ENCODE results near the gene CTAG2. TPM values are rescaled to one million over a fixed set of nuclear protein-coding genes. Genes with fewer than 3 reads are reported as not detected.
A peak's percentile ranks its signal among the peaks of the same experiment; 100 is the strongest.
"Not testable (repeated sequence)": the region's sequence is repeated elsewhere in the genome, so short reads cannot be mapped to it uniquely, and the experiment has no call there.

CTAG2 gene
- not detected for total RNA-seq
- long read RNA-seq, result 0 reads

GRCh38 chrX:154653413-154653812, at the start of gene CTAG2:
Gene CTAG2 (minus strand): TSS chrX:154653579. CDS start chrX:154653515, 64 bp downstream.
- intact Hi-C loops (cut with micrococcal nuclease); H3K27me3 ChIP-seq (ENCODE audit: low read depth); H3K4me1 ChIP-seq; H3K27ac ChIP-seq (replicated peaks); H3K9me3 ChIP-seq (replicated peaks); H3K36me3 ChIP-seq; DNase-seq; H3K4me3 ChIP-seq: not testable (repeated sequence)

- TF ChIP-seq, protein P1, sequence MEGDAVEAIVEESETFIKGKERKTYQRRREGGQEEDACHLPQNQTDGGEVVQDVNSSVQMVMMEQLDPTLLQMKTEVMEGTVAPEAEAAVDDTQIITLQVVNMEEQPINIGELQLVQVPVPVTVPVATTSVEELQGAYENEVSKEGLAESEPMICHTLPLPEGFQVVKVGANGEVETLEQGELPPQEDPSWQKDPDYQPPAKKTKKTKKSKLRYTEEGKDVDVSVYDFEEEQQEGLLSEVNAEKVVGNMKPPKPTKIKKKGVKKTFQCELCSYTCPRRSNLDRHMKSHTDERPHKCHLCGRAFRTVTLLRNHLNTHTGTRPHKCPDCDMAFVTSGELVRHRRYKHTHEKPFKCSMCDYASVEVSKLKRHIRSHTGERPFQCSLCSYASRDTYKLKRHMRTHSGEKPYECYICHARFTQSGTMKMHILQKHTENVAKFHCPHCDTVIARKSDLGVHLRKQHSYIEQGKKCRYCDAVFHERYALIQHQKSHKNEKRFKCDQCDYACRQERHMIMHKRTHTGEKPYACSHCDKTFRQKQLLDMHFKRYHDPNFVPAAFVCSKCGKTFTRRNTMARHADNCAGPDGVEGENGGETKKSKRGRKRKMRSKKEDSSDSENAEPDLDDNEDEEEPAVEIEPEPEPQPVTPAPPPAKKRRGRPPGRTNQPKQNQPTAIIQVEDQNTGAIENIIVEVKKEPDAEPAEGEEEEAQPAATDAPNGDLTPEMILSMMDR (IDR thresholded peaks at IDR 0.05; ENCODE audit: borderline replicate concordance), result no peak
- H3K4me1 ChIP-seq, result peaks cover 40% of the 10 kb centered on the region
- intact Hi-C loops (cut with micrococcal nuclease), result no loop called here
- H3K27ac ChIP-seq (replicated peaks), result peak overlapping the region; percentile 76
- no peak overlapping the region for H3K4me3 ChIP-seq
- H3K27me3 ChIP-seq (ENCODE audit: low read depth), result no peaks in the 10 kb centered on the region
- no peak for DNase-seq
- peaks cover 18% of the 10 kb centered on the region for H3K36me3 ChIP-seq
- H3K9me3 ChIP-seq (replicated peaks), result no peaks in the 10 kb centered on the region
Observed at GRCh38 chrX:154698630-154699248, 45.4 kb upstream of the CTAG2 start.

DNA sequence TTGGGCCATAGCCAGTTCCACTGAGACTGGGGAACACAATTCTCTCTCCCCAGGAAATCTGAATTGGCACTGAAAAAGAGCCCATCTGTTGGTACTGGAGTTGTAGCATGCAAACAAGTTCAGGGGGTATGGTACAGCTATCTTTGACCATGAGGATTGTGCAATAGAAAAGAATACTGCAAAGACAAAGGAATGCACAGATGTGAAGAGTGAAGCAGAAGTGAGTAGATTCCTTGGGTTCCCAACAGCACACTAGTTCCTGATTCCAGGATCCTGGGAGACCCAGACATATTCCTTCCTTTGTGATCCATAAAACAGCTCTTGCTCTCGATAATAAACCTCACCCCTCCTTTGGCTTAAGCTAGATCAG, 43.3 kb upstream of the CTAG2 start:
- Histone ChIP-seq H3K36me3 (peaks cover 18% of the 10 kb centered on the region), H3K4me3 (no peak overlapping the region), H3K4me1 (peaks cover 40% of the 10 kb centered on the region)

DNA sequence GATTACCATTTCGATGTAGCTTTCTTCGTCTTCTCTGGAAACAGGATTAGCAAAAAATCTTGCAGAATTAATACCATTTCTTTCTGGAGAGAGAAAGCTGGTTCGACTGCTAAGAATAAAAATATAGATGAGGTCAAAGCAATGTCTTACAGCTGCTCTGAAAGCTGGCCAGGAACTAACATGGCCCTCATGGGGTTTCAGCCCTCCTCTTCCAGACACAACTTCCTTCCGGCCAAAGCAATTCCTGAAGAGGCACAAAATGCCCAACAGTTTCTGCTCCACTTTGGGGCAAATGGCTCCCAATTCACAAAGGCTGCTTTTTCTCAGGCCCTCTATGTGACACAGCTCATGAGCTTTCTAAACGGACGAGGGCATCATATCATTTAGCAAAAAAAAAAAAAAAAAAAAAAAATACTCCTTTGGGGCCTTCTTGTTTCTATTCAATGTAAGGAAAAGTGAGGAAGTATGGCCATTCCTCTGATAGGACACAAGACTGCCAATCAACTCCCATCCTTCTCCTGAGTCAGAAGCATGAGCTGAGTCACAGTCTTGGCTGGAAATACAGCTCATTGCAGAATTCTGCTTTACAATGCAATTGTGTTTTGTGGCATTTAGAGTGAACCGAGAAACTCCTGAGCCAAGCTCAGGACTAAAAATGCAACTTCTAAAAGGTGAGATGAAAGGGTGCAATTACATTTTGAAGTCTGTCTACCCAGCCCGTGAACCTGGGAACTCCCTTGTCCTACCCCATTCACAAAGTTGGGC, 42.7 kb upstream of the CTAG2 start:
- no peaks in the 10 kb centered on the region for H3K9me3 ChIP-seq (replicated peaks)
- intact Hi-C loops (cut with micrococcal nuclease), result no loop called here
- no peaks in the 10 kb centered on the region for H3K27me3 ChIP-seq (ENCODE audit: low read depth)
- no peak for DNase-seq
- peaks cover 18% of the 10 kb centered on the region for H3K36me3 ChIP-seq
- TF ChIP-seq, protein P1 (IDR thresholded peaks at IDR 0.05; ENCODE audit: borderline replicate concordance), result no peak
- no peak overlapping the region for H3K4me3 ChIP-seq
- H3K4me1 ChIP-seq, result peaks cover 40% of the 10 kb centered on the region
- H3K27ac ChIP-seq (replicated peaks), result peak overlapping the region; percentile 76

More for the DNA sequence above, 43.3 kb upstream of the CTAG2 start:
- Histone ChIP-seq H3K27ac (replicated peaks) (peak overlapping the region; percentile 76), H3K27me3 (ENCODE audit: low read depth) (no peaks in the 10 kb centered on the region), H3K9me3 (replicated peaks) (no peaks in the 10 kb centered on the region)
- no peak for DNase-seq
- intact Hi-C loops (cut with micrococcal nuclease), result no loop called here
- TF ChIP-seq, protein P1 (IDR thresholded peaks at IDR 0.05; ENCODE audit: borderline replicate concordance), result no peak

- TF ChIP-seq, protein P1 (IDR thresholded peaks at IDR 0.05; ENCODE audit: borderline replicate concordance), result no peak
- no peak for DNase-seq
- Histone ChIP-seq H3K9me3 (replicated peaks) (no peaks in the 10 kb centered on the region), H3K36me3 (peaks cover 13% of the 10 kb centered on the region), H3K27ac (replicated peaks) (no peak overlapping the region), H3K27me3 (ENCODE audit: low read depth) (no peaks in the 10 kb centered on the region), H3K4me3 (no peak overlapping the region), H3K4me1 (peaks cover 31% of the 10 kb centered on the region)
- intact Hi-C loops (cut with micrococcal nuclease), result no loop called here
Observed at GRCh38 chrX:154693394-154693793, 40.0 kb upstream of the CTAG2 start.

DNA sequence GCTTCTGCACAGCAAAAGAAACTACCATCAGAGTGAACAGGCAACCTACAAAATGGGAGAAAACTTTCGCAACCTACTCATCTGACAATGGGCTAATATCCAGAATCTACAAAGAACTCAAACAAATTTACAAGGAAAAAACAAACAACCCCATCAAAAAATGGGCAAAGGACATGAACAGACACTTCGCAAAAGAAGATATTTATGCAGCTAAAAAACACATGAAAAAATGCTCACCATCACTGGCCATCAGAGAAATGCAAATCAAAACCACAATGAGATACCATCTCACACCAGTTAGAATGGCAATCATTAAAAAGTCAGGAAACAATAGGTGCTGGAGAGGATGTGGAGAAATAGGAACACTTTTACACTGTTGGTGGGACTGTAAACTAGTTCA, 37.1 kb upstream of the CTAG2 start:
- H3K4me3 ChIP-seq; H3K27ac ChIP-seq (replicated peaks); H3K9me3 ChIP-seq (replicated peaks); H3K27me3 ChIP-seq (ENCODE audit: low read depth); intact Hi-C loops (cut with micrococcal nuclease); DNase-seq; H3K36me3 ChIP-seq: not testable (repeated sequence)
- peaks cover 11% of the 10 kb centered on the region for H3K4me1 ChIP-seq

DNA sequence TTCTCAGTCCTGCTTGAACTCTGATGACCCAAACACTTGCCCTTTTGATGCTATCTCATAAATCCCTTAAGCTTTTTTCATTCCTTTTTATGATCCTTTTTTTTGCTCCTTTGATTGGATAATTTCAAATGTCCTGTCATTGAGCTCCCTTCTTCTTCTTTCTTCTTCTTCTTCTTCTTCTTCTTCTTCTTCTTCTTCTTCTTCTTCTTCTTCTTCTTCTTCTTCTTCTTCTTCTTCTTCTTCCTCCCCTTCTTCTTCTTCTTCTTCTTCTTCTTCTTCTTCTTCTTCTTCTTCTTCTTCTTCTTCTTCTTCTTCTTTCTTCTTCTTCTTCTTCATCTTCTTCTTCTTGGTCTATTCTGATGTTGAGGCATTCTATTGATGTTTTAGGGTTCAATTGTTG, 18.7 kb upstream of the CTAG2 start:
- intact Hi-C loops (cut with micrococcal nuclease); H3K27me3 ChIP-seq (ENCODE audit: low read depth); H3K9me3 ChIP-seq (replicated peaks); DNase-seq; H3K4me1 ChIP-seq; H3K4me3 ChIP-seq; H3K36me3 ChIP-seq; H3K27ac ChIP-seq (replicated peaks): not testable (repeated sequence)

GRCh38 chrX:154670848-154671247, 17.5 kb upstream of the CTAG2 start:
- DNase-seq; H3K9me3 ChIP-seq (replicated peaks); H3K4me3 ChIP-seq; H3K4me1 ChIP-seq; H3K27me3 ChIP-seq (ENCODE audit: low read depth); H3K36me3 ChIP-seq; intact Hi-C loops (cut with micrococcal nuclease); H3K27ac ChIP-seq (replicated peaks): not testable (repeated sequence)
